ENCODE measurements around the gene SPTBN1. TPM values are rescaled to one million over a fixed set of nuclear protein-coding genes. Genes with fewer than 3 reads are reported as not detected.

SPTBN1 gene
- total RNA-seq, 2 donors from 2014 or later: 179 to 194 TPM

GRCh38 chr2:54558188-54559005 is 102.3 kb downstream of the SPTBN1 start:
- Mint-ChIP-seq H3K4me3 (peak overlapping the region; percentile 98), H3K27ac (peak overlapping the region; percentile 99), H3K9me3 (no peaks in the 10 kb centered on the region), H3K27me3 (ENCODE audit: insufficient read depth) (no peaks in the 10 kb centered on the region), H3K36me3 (ENCODE audit: low read depth) (no peaks in the 10 kb centered on the region), H3K4me1 (peaks cover 44% of the 10 kb centered on the region)
- WGBS, 2 experiments (ENCODE audit: insufficient coverage in 1 of 2, insufficient read length in 1 of 2): 0% methylated on average over 28 to 59 of the region's 59 CpGs
- peak; percentile 87 for DNase-seq
- Histone ChIP-seq H3K4me1 (ENCODE audit: control insufficient read depth, insufficient read depth, low read length) (peaks cover 4% of the 10 kb centered on the region), H3K27me3 (ENCODE audit: control insufficient read depth, insufficient read depth, low read length, poor library complexity, severe bottlenecking) (no peaks in the 10 kb centered on the region), H3K9me3 (ENCODE audit: control insufficient read depth, low read length) (no peaks in the 10 kb centered on the region), H3K4me3 (ENCODE audit: low read length) (peak overlapping the region; percentile 99), H3K36me3 (ENCODE audit: control insufficient read depth, insufficient read depth, low read length) (no peaks in the 10 kb centered on the region), H3K9ac (ENCODE audit: extremely low read depth, low read length, poor library complexity, severe bottlenecking) (peak overlapping the region; percentile 96), H3K27ac (ENCODE audit: low read depth, low read length) (peak overlapping the region; percentile 86)
- TF ChIP-seq CTCF (conservative IDR thresholded peaks at IDR 0.05): no peak

GRCh38 chr2:54559006-54559445 is 102.9 kb downstream of the SPTBN1 start:
- peaks cover 48% of the 10 kb centered on the region for H3K4me1 Mint-ChIP-seq
- H3K9me3 ChIP-seq (ENCODE audit: control insufficient read depth, low read length): no peaks in the 10 kb centered on the region
- H3K27ac ChIP-seq (ENCODE audit: low read depth, low read length): peak overlapping the region; percentile 86
- peak overlapping the region; percentile 98 for H3K4me3 Mint-ChIP-seq
- peaks cover 4% of the 10 kb centered on the region for H3K4me1 ChIP-seq (ENCODE audit: control insufficient read depth, insufficient read depth, low read length)
- no peak for TF ChIP-seq CTCF (conservative IDR thresholded peaks at IDR 0.05)
- H3K27me3 ChIP-seq (ENCODE audit: control insufficient read depth, insufficient read depth, low read length, poor library complexity, severe bottlenecking): no peaks in the 10 kb centered on the region
- H3K9me3 Mint-ChIP-seq: no peaks in the 10 kb centered on the region
- no peaks in the 10 kb centered on the region for H3K36me3 Mint-ChIP-seq (ENCODE audit: low read depth)
- WGBS, 2 experiments (ENCODE audit: insufficient coverage in 1 of 2, insufficient read length in 1 of 2): 0% methylated on average over 2 to 5 of the region's 5 CpGs
- H3K27ac Mint-ChIP-seq: peak overlapping the region; percentile 99
- no peak for DNase-seq
- peak overlapping the region; percentile 96 for H3K9ac ChIP-seq (ENCODE audit: extremely low read depth, low read length, poor library complexity, severe bottlenecking)
- H3K36me3 ChIP-seq (ENCODE audit: control insufficient read depth, insufficient read depth, low read length): peaks cover 2% of the 10 kb centered on the region
- H3K27me3 Mint-ChIP-seq (ENCODE audit: insufficient read depth): no peaks in the 10 kb centered on the region
- H3K4me3 ChIP-seq (ENCODE audit: low read length): peak overlapping the region; percentile 99

- H3K27me3 Mint-ChIP-seq (ENCODE audit: insufficient read depth): no peaks in the 10 kb centered on the region
Measured at GRCh38 chr2:54559593-54560145, 103.5 kb downstream of the SPTBN1 start.

More at GRCh38 chr2:54559593-54560145, 103.5 kb downstream of the SPTBN1 start:
- H3K36me3 Mint-ChIP-seq (ENCODE audit: low read depth): no peaks in the 10 kb centered on the region
- Histone ChIP-seq H3K9me3 (ENCODE audit: control insufficient read depth, low read length) (no peaks in the 10 kb centered on the region), H3K9ac (ENCODE audit: extremely low read depth, low read length, poor library complexity, severe bottlenecking) (peak overlapping the region; percentile 96), H3K36me3 (ENCODE audit: control insufficient read depth, insufficient read depth, low read length) (peaks cover 3% of the 10 kb centered on the region), H3K4me1 (ENCODE audit: control insufficient read depth, insufficient read depth, low read length) (peaks cover 4% of the 10 kb centered on the region), H3K27ac (ENCODE audit: low read depth, low read length) (no peak overlapping the region), H3K4me3 (ENCODE audit: low read length) (peak overlapping the region; percentile 99), H3K27me3 (ENCODE audit: control insufficient read depth, insufficient read depth, low read length, poor library complexity, severe bottlenecking) (no peaks in the 10 kb centered on the region)
- peak overlapping the region; percentile 99 for H3K27ac Mint-ChIP-seq
- H3K4me3 Mint-ChIP-seq: peak overlapping the region; percentile 98
- H3K4me1 Mint-ChIP-seq: peaks cover 54% of the 10 kb centered on the region
- no peak for TF ChIP-seq CTCF (conservative IDR thresholded peaks at IDR 0.05)
- 0 to 1% methylated on average over 8 to 9 of the region's 9 CpGs for WGBS, 2 experiments (ENCODE audit: insufficient coverage in 1 of 2, insufficient read length in 1 of 2)
- peak; percentile 51 for DNase-seq
- no peaks in the 10 kb centered on the region for H3K9me3 Mint-ChIP-seq

Measured in endodermal cell (in vitro differentiated cells).